DLD1 (cell line): Measurements from ENCODE around the gene HDAC4.

Source experiments
- in situ Hi-C: cut with HindIII; loops from 2 replicates; pipeline ENCODE4 v1.10.0; 2017; ENCODE audit warnings: low sequenced_read_pairs

The HDAC4 gene

DNA sequence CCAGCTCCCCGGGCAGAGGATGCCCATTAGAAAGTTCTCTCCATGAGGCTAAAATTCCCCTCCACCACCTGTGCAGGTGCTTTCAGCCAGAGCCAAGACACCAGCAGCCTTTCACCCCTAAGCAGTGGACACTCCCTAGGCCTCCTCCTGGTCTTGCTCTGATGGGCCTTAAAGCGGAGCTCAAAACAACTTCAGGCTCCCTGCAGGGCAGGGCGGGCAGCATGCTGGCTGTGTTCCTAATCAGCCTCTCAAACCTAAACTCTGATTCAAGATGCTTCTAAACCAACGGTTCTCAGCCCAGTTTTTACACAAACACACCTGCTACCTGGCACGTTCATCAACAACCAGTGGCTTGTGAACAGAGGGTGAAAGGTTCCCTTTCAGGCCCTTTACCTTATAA is 298.6 kb downstream of the HDAC4 start:
- in situ Hi-C loops, result no loop called here

DNA sequence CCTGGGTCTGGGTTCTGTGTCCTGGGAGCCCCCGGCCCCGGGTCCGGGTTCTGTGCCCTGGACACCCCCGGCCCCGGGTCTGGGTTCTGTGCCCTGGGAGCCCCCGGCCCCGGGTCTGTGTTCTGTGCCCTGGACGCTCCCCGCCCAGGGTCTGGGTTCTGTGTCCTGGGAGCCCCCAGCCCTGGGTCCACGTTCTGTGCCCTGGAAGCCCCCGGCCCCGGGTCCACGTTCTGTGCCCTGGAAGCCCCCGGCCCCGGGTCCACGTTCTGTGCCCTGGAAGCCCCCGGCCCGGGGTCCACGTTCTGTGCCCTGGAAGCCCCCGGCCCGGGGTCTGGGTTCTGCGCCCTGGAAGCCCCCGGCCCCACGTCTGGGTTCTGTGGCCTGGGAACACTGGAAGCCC is 299.0 kb downstream of the HDAC4 start:
- in situ Hi-C loops, result no loop called here

GRCh38 chr2:239101071-239101470 is 299.7 kb downstream of the HDAC4 start:
- in situ Hi-C loops, result no loop called here

DNA sequence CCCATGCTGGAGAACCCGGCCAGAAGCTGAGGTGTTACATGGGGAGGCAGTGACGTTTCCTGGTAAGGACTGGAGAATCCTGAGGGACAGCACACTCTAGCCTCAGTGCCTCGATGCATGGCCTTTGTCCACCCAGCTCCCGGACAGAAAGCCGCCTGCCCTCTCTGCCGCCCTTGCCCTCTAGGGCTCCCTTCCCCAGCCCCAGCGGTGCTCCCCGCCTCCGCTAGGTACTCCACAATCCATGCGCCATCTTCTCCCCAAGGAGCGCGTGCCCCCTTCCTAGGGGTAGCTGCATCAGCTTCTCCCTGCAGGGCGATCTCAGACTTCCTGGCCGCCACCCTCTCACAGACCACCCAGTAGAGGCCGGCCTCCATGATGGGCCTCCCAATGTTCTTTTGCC is 301.3 kb downstream of the HDAC4 start:
- in situ Hi-C loops, result no loop called here

DNA sequence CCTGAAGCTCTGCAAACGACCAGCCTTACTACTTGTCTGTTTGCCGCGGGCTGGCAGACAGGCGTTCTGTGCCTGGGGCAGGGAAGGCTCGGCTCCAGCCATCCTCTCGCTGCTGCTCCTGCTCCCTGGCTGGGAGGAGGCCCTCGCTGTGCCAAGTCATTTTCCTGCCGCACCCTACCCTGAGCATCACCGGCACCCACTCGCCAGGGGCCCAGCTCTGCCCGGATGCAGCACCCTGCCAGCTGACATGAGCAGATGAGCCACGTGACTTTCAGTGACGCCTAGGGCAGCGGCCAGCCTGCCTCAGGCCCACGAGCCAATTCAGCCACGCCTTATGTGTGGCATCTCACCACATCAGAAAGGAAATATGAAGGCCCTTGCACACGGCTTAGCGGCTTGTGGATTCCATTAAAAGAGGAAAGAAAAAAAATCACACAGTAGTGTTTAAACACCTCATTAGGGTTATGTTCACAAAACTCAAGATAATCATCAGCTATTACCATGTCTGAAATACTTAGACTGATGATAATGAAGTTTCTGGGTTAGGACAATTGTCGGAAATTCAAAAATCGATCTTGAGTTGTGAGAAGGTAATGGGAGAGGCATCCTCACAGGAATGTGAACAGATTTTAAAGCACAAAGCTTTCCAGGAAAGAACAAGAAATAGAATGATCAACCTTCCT is 302.4 kb downstream of the HDAC4 start:
- in situ Hi-C loops, result no loop called here

DNA sequence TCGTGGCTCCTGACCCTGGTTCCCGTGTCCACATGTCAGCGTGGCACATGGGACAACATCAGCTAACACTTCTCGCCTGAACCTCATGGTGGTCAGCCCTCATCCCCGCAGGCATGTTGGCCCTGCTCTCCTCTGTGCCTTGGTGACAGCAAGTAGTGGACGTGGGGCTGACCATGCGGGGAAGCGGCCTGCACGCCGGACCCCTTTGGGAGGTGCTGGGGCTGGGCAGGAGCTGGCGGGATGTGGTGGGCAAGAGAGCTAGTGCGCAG is 303.5 kb downstream of the HDAC4 start:
- in situ Hi-C loops, result no loop called here

DNA sequence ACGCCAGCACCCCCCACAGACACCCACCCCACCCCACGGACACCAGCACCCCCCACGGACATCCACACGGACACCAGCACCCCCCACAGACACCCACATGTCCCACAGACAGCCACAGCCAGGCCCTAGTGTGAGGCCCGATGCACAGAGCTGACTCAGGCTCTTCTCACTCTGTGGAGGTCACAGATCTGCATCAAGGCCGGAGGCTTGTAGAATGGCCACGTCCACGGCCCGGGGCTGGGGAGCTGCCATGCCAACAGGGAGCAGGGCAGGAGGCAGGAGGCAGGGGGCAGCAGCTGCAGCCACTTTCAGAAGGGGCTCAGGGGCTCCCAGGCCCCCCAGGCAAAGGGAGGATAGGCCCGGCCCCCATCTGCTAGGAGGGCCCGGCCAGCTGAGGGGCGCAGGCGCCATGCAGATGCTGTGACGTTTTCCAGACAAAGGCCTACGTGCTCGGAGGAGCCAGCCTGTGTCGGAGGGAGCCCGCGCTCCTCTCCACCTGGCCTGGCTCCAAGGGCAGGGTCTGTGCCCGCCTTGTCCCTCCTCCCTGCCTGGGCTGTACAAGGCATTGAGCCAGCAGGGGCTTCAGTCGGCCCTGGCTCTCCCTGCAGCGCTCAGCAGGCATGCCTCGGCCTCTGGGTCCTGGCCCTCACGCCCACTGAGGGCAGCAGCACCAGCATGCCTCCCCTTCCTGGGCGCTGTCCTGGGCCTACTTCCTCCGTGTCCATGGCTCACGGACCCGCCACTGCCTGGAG is 304.0 kb downstream of the HDAC4 start:
- in situ Hi-C loops, result no loop called here

- in situ Hi-C loops, result no loop called here
Measured at GRCh38 chr2:239095460-239096081, 305.2 kb downstream of the HDAC4 start.

DNA sequence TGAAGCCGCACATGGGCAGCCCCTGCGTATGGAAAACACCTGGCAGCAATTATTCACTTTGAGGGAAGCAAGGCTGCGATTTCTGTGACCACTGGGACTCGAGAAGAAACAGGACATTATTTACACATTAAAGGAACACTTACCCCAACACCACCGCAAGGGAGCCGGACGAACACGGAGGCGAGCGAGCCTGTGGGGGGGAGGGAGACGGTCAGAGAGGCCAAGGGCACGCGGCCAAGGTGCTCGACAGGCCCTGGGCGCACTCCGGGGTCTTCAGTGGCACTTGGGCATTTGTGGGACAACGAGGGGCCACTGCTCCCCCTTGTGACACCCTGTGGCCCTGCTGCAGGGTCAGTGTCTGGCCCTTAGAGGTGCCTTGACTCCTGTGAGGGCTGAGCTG is 306.0 kb downstream of the HDAC4 start:
- in situ Hi-C loops, result no loop called here

DNA sequence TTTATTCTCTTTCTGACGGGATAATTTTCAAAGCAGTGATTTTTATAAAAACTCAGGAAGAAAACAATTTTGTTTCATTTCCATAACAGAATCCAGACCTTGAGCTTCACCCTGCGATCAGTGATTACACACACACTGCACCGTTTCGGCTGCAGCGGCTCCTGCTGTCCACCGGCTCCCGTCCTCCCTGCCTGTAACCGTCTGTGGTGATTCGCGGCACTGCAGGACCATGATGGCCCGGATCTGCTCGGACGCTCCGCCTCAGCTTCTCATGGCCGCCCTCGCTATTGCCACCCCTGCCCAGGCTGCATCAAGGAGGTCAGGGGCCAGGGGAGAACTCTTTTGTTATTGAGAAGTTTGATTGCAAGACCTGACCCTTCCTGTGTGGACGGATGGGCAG is 306.9 kb downstream of the HDAC4 start:
- in situ Hi-C loops, result no loop called here

DNA sequence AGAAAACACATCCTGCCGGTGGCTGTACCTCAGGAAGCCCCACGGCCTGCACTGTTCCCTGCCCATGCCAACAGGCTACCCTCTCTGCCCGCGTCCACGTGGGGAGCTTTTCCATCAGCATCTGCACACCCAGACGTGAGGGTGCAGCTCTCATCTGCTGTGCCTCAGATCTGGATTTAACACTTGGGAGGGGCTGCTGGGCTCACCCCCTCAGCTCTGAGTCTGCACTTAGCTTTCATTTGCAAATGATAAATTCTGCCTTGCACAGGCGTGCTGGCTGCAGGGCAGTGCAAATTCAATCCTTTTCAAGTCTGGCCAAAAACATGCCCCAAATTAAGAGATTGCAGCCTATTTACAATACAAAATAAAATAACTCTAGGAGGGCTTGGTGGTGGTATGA is 307.3 kb downstream of the HDAC4 start:
- in situ Hi-C loops, result no loop called here

DNA sequence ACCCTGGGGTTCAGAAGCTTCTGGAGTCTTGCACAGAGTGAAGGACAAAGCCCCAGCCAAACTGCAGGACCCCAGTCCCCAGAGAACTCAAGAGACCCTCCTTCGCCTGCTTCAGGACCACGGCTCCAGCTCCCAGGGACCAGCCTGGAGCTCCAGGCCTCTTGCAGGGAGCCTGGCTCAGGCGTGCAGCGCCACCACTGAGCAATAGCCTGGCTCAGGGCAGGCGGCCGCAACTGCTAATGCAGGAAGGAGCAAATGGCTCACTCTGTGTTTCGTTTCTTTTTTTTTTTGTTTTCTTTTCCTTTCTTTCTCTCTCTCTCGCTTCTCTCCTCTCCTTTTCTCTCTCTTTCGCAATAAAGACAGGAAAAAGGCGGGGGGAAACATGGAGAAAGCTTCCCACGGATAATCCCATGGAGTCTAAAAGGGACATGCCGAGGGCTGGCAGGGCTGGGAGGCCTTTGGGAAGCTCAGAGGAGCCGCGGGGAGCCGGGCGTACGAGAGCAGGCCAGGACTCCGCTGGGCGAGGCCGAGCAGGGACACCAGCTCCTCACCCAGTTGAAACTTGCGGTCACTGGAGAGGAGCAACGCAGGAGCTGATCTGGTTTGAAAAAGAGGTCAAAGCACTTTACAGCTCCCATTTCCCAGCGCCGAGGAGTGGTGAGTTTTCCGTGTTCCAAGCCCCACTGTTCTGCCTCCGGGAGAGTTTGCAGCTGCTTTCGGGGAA is 308.1 kb downstream of the HDAC4 start:
- in situ Hi-C loops, result no loop called here

DNA sequence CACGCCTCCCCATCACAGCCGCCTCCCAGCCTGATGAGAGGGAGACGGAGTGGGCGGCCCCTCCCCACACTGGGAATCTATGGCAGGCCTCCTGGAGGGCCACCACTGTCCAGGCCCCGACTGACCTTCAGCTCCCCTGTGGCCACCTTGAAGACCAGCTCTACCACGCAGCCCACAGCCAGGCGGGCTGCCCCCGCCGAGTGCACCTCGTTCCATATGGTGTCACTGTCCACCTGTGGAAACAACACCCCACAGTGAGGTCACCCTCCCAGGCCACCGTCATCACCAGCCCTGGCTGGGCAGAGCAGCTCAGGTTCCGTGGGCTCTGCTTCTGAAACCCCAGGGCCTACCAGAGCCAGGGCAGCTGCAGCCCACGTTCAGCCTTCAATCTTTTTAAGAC is 310.9 kb downstream of the HDAC4 start:
- in situ Hi-C loops, result no loop called here

DNA sequence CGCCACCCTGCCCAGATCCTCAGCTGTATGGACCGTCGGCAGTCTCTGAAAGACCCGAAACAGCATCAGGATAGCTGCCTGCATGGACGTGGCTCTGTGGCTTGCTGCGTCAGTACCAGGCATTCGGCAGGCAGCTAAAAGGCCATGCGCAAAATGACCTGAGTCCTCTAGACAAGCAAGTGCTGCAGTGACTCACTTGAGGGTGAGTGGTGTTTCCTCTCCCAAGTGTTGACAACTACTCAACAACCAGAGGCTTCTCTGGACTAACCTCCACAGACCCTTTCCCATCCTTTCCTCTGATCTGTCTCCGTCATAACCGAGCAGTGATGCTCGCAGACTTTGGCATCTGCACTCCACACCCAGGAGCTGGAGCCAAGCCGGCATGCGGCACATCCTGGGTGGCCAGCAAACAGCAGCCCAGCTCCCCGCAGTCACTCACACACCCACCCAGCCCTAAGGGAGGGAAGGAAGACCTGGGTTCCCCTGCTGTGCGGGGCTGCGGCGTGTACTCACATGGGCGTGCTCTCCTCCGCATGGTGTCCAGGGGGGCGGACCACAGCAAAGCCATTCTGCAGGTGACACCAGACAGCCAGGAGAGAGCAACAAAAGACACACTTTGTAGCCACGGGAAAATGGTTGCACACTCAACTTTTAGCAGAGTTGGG is 313.6 kb downstream of the HDAC4 start:
- in situ Hi-C loops, result no loop called here

- in situ Hi-C loops, result no loop called here
Measured at GRCh38 chr2:239086325-239087020, 314.3 kb downstream of the HDAC4 start.

DNA sequence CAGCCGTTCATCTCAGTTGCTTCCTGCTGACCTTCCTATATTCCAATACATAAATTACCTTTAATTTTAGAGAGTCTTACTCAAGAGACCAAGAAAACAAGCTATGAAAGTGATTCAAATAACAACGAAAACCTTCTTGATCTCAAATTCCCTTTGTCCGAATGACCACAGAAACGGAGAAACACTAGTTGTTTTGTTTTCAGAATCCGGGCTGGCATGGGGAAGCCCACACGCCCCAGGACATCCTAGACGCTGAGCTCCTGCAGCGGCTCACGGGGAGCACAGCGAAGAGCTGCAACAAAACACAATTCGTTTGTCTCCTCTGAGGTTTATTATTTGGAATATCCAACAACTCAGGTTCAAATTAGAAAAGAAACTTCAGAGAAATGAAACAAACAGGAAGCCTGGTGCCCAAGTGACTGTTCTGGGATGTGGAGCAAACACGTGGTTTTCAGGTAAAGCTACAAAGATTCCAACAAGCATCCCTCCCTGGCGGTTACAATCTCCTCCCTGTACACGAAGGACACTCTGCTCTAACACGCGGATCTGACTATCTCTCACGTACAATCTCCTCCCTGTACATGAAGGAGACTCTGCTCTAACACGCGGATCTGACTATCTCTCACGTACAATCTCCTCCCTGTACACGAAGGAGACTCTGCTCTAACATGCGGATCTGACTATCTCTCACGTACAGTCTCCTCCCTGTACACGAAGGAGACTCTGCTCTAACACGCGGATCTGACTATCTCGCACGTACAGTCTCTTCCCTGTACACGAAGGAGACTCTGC is 315.4 kb downstream of the HDAC4 start:
- in situ Hi-C loops, result no loop called here

- in situ Hi-C loops, result no loop called here
Measured at GRCh38 chr2:239084007-239084406, 316.8 kb downstream of the HDAC4 start.

DNA sequence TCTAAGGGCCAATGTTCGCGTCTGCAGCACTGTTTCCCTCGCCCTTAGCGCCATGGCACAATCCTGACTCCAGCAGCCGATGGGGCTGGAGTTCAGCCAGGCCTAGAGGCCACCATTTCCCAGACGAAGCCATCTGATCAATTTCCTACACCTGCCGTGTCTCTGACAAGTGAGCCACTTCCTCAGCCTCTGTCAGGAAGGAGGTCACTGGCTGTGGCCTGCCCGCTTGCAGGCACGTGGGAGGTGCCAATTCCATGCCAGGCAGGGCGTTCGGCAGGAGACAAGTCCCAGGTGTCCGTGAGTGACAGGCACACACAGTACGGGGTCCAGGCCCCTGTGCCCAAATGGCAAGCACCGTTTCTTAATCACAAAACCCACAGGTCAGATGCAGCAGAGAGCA is 318.4 kb downstream of the HDAC4 start:
- in situ Hi-C loops, result no loop called here

GRCh38 chr2:239081622-239082021 is 319.2 kb downstream of the HDAC4 start:
- in situ Hi-C loops, result no loop called here

GRCh38 chr2:239081046-239081445 is 319.8 kb downstream of the HDAC4 start:
- in situ Hi-C loops, result no loop called here
